ENCODE measurements around the gene TARBP1.

DNA sequence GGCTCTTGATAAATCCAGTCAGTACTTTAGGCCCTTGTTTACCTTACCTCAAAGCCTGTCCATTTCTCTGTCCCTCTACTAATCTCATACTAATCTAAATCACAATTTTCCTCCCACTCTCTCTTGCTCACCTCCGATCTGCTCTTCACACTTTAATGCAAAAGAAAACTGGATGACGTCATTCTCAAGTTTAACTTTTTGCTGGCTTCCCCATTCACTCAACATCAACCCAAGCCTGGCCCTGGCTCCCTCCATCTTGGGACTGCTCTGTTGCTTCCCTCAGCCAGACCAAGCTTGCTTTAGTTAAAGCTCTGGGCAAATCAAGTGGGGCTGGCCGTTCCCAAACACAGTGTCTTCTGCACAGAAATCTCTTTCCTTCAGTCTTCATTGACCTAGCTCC lies 76.0 kb downstream of the TARBP1 start:
- TF ChIP-seq, protein P1, sequence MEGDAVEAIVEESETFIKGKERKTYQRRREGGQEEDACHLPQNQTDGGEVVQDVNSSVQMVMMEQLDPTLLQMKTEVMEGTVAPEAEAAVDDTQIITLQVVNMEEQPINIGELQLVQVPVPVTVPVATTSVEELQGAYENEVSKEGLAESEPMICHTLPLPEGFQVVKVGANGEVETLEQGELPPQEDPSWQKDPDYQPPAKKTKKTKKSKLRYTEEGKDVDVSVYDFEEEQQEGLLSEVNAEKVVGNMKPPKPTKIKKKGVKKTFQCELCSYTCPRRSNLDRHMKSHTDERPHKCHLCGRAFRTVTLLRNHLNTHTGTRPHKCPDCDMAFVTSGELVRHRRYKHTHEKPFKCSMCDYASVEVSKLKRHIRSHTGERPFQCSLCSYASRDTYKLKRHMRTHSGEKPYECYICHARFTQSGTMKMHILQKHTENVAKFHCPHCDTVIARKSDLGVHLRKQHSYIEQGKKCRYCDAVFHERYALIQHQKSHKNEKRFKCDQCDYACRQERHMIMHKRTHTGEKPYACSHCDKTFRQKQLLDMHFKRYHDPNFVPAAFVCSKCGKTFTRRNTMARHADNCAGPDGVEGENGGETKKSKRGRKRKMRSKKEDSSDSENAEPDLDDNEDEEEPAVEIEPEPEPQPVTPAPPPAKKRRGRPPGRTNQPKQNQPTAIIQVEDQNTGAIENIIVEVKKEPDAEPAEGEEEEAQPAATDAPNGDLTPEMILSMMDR (IDR thresholded peaks at IDR 0.05) = no peak
- TF ChIP-seq POLR2A (IDR thresholded peaks at IDR 0.05) = no peak

Measured in thyroid gland (tissue), 4 donors.